Bronchial epithelial cell (primary cell): Measurements from ENCODE around the gene RNF38. TPM values are rescaled to one million over a fixed set of nuclear protein-coding genes. Genes with fewer than 3 reads are reported as not detected.
A peak's percentile ranks its signal among the peaks of the same experiment; 100 is the strongest.

Experiments
- DNase-seq: peaks from one replicate; pipeline ENCODE4 v3.0.0-alpha.2; 2010; ENCODE audit warnings: low read depth
- FAIRE-seq: peaks from 2 replicates; lab custom pipeline; 2011; peaks lifted over from hg19 to GRCh38; lab: Jason Lieb, UNC
- H3K27me3 ChIP-seq: 2 replicates; pipeline ENCODE4 v1.5.1; 2011; ENCODE audit warnings: low read length; ENCODE audit not compliant: control insufficient read depth, insufficient read depth
- H3K36me3 ChIP-seq: 2 replicates; pipeline ENCODE4 v1.5.1; 2011; ENCODE audit warnings: low read length; ENCODE audit not compliant: control insufficient read depth, insufficient read depth
- H3K4me3 ChIP-seq: 2 replicates; pipeline ENCODE4 v1.5.1; 2011; ENCODE audit warnings: mild to moderate bottlenecking, low read depth, low read length, control low read depth
- total RNA-seq: library from RNA; depleted of rRNA; stranded (reverse); fragments of >200 nt; gene quantifications from 2 replicates; pipeline ENCODE4 v1.2.1, GENCODE V29; 2014
- TF ChIP-seq, protein P1 (sequence below): IDR thresholded peaks from 2 replicates; pipeline ENCODE4 v1.5.1; 2011; ENCODE audit warnings: mild to moderate bottlenecking, moderate library complexity, low read length, control low read depth, inconsistent platforms; ENCODE audit not compliant: insufficient read depth, severe bottlenecking

Gene RNF38
- total RNA-seq, 1 donor from 2014 or later = 5.5 TPM

DNA sequence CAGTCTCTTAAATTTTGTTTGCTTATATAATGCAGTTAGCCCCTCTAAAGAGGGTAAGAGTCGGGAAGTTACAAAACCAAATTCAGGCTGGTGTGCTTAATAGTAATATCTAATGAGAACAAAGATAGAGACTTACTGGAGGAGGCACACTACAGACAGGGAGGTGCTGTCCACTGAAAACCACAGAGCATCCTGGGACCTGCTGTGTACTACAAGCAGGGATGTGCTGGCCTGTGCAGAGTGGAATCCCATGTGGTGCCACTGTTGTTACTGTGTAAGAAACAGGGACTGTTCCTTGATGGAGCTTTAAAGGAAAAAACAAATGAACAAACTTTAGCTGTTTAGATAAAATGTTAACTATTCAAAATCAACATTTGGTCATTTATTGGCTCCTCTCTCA is 42.4 kb downstream of the RNF38 start:
- TF ChIP-seq, protein P1, sequence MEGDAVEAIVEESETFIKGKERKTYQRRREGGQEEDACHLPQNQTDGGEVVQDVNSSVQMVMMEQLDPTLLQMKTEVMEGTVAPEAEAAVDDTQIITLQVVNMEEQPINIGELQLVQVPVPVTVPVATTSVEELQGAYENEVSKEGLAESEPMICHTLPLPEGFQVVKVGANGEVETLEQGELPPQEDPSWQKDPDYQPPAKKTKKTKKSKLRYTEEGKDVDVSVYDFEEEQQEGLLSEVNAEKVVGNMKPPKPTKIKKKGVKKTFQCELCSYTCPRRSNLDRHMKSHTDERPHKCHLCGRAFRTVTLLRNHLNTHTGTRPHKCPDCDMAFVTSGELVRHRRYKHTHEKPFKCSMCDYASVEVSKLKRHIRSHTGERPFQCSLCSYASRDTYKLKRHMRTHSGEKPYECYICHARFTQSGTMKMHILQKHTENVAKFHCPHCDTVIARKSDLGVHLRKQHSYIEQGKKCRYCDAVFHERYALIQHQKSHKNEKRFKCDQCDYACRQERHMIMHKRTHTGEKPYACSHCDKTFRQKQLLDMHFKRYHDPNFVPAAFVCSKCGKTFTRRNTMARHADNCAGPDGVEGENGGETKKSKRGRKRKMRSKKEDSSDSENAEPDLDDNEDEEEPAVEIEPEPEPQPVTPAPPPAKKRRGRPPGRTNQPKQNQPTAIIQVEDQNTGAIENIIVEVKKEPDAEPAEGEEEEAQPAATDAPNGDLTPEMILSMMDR = no peak

DNA sequence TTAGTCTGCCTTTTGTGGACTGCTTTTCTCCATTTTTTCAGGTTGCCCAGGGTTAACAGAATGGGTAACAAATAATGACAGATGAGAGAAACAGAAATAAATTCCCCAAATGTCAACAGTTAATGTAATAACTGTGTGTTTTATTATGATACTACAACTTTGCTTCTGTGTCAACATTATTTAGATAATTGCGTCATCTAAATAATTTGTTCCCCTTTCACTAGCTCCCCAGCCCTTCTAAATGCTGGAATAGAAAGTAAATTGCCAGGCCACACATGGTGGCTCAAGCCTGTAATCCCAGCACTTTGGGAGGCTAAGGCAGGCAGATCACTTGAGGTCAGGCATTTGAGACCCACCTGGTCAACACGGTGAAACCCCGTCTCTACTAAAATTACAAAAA is 53.5 kb downstream of the RNF38 start:
- TF ChIP-seq, protein P1 = no peak
- Histone ChIP-seq H3K4me3 (no peak overlapping the region), H3K36me3 (peaks cover 12% of the 10 kb centered on the region), H3K27me3 (no peaks in the 10 kb centered on the region)
- FAIRE-seq = no peak
- no peak for DNase-seq

More for the DNA sequence above, 42.4 kb downstream of the RNF38 start:
- peaks cover 3% of the 10 kb centered on the region for H3K36me3 ChIP-seq
- no peak overlapping the region for H3K4me3 ChIP-seq
- H3K27me3 ChIP-seq = no peaks in the 10 kb centered on the region
- DNase-seq (no peak), FAIRE-seq (peak; percentile 55)

DNA sequence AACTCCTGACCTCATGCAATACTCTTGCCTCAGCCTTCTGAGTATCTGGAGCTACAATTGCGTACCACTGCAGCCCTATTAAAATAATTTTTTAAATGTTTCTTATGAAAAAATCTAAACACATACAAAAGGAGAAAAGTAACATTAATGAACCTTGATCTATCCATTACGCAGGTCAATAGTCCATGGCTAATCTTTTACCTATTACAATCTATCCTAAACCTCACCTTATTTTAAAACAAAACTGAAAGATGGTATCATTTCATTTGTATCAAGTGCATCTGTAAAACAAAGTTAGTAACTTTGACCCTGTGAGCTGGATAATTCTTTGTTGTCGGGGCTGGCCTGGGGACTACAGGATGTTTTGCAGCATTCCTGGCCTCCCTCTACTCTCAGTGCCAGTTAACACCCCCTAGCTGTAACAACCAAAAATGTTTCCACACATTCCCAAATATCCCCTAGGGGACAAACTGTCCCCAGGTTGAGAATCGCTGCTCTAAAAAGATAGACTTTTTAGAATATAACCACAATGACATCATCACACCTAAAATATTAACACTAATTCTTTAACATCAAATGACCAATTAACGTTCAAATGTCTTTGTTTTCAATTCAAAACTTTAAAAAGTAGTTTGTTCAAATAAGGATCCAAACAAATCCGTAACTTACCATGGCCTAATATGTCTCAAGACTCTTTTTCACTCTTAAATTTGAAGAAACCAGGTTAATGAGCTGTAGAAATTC is 54.8 kb downstream of the RNF38 start:
- DNase-seq = no peak
- no peak for FAIRE-seq
- Histone ChIP-seq H3K27me3 (no peaks in the 10 kb centered on the region), H3K4me3 (no peak overlapping the region), H3K36me3 (peaks cover 10% of the 10 kb centered on the region)
- TF ChIP-seq, protein P1 = no peak

DNA sequence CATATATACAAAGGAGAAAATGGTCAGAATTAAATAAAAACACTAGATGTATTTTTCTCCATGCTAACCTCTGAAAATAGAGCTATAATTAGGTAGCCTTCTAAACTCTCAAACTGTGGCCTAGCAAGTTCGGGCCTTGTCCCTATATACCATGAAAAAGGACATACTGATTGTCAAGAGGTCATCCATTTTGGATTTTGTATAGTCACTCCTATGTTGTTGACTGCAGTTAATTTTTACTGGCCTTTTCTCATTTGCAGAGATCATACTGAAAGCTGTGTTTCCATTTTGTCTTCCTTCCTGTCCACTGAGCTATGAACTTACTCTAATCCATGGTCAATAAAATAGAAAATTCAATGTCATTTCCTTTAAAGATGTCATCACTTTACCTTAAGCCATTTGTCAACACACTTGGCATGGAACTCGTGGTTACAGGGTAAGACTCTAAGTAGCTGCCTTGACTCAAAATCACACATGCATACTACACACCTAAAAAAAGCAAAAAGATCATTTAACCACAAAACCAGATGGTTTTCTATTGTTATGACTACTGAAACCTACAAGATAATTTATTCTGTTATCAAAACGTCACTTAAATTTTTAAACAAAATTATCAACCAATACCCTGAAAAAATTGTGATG is 58.0 kb downstream of the RNF38 start:
- TF ChIP-seq, protein P1 = no peak
- Histone ChIP-seq H3K27me3 (no peaks in the 10 kb centered on the region), H3K36me3 (peaks cover 5% of the 10 kb centered on the region), H3K4me3 (no peak overlapping the region)
- FAIRE-seq (no peak), DNase-seq (no peak)

DNA sequence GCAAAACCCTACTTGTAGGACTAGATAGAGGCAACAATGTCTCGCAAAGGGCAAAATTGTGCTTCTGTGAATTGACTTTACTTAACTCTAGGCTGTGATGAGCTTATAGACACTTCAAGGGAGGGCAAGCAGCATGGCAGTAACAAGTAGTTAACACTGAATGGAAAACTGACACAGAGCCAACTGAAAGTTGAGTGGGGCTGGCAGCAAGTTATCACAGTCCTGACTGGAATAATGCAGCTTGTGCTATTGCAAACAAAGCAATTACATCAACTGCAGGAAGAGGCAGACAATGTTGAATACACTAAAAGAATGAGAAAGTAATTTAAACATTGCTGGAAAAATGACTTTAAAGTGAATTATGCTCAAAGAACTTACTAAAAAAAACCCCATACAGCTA is 62.2 kb downstream of the RNF38 start:
- no peaks in the 10 kb centered on the region for H3K27me3 ChIP-seq
- DNase-seq (peak; percentile 33), FAIRE-seq (no peak)
- peaks cover 2% of the 10 kb centered on the region for H3K36me3 ChIP-seq
- no peak overlapping the region for H3K4me3 ChIP-seq
- TF ChIP-seq, protein P1 = no peak
